GM12873 (cell line): ENCODE measurements around the gene TNNI3.

Experiments used
- CTCF ChIP-seq: IDR thresholded peaks from 2 replicates; pipeline ENCODE4 v1.5.1; 2012; ENCODE audit warnings: low read depth, mild to moderate bottlenecking, moderate library complexity, low read length, control low read depth; ENCODE audit not compliant: insufficient read depth; ENCODE audit errors: missing control alignments

TNNI3 gene

GRCh38 chr19:55147545-55148251, 9.8 kb downstream of the TNNI3 start:
- TF ChIP-seq CTCF: no peak

- no peak for TF ChIP-seq CTCF
Observed at GRCh38 chr19:55146705-55147273, 10.7 kb downstream of the TNNI3 start.

- peak; percentile 63 for TF ChIP-seq CTCF
Observed at GRCh38 chr19:55146078-55146704, 11.3 kb downstream of the TNNI3 start.

GRCh38 chr19:55145232-55145631, 12.3 kb downstream of the TNNI3 start:
- no peak for TF ChIP-seq CTCF

- no peak for TF ChIP-seq CTCF
Observed at GRCh38 chr19:55141696-55142095, 15.8 kb downstream of the TNNI3 start.

GRCh38 chr19:55137915-55138314, 19.6 kb downstream of the TNNI3 start:
- TF ChIP-seq CTCF: no peak

- no peak for TF ChIP-seq CTCF
Observed at GRCh38 chr19:55136399-55137102, 21.0 kb downstream of the TNNI3 start.
